SKM-1 (cell line): ENCODE measurements around the gene HOXD1.

Experiments
- DNase-seq: peaks from one replicate; lab custom pipeline; 2025; ENCODE audit not compliant: unreplicated experiment; lab: John Stamatoyannopoulos, UW

HOXD1 gene

DNA sequence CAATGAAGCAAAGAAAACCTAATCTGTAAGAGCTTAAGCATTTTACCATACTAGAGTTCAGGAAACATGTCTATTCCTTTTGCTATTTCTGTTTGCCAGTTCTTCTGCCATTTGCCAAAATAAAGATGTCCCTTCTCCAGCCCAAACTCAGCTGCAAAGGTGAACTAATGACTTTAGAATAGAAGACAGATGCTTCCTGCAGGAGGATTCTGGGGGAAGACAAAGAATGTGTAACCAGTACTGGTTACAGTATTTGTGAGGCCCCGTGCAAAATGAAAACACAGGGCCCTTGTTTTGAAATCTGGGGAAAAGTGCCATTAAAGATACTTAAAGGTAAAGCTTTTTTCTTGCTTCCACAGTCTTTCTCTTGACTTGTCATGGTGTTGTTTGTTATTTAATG is 46.5 kb downstream of the HOXD1 start:
- no peak for DNase-seq

DNA sequence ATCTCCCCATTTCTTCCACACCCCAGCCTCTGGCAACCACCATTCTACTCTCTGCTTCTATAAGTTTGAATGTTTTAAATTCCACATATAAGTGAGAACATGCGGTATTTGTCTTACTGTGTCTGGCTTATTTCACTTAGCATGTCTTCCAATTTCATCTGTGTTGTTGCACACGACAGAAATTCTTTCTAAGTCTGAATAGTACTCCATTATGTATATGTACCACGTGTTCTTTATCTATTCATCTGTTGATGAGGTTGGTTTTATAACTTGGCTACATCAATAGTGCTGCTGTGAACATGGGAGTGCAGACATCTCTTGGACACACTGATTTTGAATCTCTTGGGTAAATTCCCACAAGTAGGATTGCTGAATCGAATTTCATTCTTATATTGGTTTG is 49.0 kb downstream of the HOXD1 start:
- DNase-seq, result no peak

- DNase-seq, result no peak
Measured at GRCh38 chr2:176239031-176239430, 50.6 kb downstream of the HOXD1 start.

- no peak for DNase-seq
Measured at GRCh38 chr2:176240301-176240700, 51.8 kb downstream of the HOXD1 start.
